Activated CD4-positive, alpha-beta T cell treated with anti-CD3 and anti-CD28 coated beads for 4 hours (primary cell): Measurements from ENCODE around the gene ACTR8.

ENCODE experiments used
- DNase-seq, 2 donors: peaks; one replicate each; pipeline ENCODE4 v3.0.0-alpha.2; 2020

ACTR8 gene

DNA sequence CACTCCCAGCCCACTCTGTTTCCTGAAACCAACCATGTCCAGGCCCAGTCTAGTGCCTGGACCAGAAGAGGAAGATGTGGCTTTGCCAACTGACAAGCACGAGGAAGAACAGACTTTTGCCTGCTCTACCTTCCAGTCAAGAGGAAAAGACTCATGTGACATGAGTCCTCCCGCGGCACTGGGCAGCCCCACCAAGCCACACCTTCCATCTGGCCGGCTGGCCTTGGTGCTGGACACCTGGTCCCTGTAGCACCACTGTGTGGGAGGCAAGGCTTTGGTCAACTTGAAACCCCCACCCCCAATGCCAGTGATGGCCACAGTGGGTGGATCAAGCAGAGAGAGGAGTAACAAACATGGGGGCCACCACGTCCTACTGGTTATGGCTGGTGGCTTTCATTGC, 48.3 kb downstream of the ACTR8 start:
- DNase-seq, result no peak

DNA sequence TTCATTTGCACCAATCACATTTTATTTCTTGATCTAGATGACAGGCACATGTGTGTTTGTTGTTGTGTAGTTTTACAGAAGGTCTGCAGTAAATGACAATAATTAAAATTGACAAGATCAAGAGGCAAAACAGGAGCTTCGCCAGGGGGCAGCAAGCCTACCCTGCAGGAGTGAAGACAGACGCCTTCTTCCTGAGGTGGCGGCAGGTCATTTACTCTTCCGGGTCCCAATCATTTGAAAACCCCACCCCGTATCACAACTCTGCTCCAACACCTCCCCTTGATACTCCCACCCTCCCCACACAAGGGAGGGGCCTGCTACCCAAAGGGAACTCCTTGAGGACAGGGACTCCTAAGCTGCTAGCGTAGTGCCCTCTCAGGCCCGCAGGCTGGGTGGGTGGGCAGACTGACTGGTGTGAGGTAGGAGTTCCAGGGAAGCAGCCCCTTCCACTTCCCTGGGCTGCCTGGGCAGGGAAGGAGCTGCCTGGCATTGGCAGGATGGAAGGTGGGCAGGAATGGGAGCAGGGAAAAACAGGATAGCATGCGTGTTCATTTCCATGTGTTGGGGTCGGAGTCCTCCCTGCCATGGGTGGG, 48.8 kb downstream of the ACTR8 start:
- no peak for DNase-seq

GRCh38 chr3:53830944-53831343, 51.0 kb downstream of the ACTR8 start:
- DNase-seq, result no peak

DNA sequence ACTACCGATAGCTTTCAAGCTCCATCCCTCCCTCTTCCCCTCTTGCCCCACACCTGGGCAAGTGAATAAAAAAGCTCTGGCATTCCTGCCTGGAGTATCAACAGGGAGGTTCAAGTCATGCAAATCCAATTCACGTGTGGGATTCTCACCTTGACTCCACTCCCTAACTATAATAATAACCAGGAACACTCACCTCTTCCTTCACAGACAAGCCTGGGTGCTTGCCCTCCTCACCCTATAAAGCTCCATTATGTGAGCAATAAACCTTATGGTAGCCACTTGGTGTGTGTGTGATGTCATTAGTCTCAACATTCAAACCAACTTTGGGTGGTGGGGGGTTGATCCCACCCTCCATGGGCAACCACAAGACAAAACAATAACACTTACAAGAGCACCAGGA, 52.3 kb downstream of the ACTR8 start:
- no peak for DNase-seq

- DNase-seq, result no peak
These were observed 53.4 kb downstream of the ACTR8 start for GRCh38 chr3:53828581-53828980.

- no peak for DNase-seq
These were observed 55.9 kb downstream of the ACTR8 start for GRCh38 chr3:53826048-53826447.

DNA sequence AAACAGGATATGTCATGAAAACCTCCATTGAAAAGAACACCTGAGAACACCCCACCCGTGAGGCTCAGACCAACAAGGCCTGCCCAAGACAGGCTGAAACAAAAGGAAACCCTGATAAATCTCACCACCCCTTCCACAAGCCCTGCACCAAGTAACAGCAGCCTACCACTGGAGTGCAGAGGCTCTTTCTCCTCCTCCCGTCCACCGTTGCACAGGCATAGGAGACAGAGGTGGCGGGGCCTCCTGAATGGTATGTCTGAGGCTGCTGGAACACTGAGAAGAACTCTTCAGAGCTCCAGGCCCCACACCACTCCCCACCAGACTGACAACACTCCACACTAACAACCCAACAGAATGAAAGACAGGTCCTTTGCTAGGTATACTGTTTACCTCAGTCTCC, 57.2 kb downstream of the ACTR8 start:
- no peak for DNase-seq

DNA sequence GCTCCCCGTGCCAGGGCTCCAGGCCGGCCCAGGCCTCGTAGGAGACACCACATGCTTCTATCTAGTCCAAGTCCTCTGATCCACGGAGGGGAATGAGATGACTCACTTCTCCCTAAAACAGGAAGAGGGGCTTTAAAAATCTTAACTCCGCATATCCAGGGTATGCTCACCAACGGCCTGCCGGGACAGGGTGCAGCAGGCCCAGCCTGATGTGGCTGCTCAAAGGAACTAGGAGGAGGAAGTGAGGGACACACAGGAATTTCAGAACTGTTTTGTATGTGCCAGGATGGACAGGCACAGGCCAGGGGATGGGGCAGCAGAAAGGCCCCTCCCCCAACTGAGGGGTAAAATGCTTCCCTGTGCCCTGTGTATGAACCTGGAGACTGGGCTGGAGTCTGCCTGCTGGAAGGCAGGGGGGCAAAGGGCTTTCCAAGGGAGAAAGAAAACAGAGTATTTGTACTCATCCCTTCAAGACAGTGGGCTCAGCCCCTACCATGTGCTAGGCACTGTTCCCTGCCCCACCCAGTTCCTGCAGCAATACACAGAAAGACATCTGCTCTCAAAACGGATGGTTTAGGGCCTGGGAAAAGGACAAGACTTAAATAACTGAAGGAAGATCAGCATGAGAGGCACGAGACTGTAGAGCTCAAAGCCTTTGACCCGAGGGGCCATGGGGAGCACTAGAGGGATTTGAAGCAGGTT, 57.8 kb downstream of the ACTR8 start:
- DNase-seq, result no peak

GRCh38 chr3:53823026-53823955, 58.7 kb downstream of the ACTR8 start:
- DNase-seq, result no peak

DNA sequence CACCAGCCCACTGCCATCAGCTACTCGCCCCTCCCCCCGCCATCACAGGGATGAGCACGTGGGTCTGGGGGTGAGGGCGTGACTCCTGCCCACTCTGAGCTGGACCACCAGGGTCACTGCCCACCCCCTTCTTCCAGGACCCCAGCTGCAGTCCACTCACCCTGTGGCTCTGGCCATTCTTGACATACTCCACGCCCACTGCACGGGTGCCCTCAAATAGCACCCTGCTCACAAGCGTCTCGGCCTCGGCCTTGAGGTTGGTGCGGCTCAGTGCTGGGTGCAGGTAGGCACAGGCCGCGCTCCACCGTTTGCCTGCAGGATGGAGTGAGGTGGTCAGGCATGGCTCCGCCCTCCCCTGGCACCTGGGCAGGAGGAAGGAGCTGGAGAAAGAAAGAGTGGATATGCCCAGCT, 59.6 kb downstream of the ACTR8 start:
- no peak for DNase-seq

DNA sequence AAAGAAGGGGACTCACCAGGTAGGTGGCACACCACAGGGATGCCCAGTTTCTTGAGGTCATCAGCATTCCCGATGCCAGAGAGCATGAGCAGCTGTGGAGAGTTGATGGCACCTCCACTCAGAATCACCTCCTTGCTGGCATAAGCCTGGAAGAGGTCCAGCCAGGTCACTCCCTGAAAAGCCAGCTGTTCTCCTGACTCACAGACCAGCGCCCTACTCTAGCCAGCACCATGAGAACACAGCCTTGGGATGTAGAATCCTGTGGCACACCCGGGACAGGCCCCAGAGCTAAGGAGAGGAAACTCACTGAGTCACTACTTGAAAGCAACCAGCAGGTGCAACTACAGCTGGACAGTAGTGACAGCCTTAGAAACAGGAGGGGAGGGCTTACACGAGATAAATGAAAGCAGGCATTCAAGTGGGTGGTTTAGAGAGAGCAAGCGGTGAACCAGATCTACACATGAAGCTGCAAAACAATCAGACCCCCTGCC, 60.3 kb downstream of the ACTR8 start:
- DNase-seq, result no peak

DNA sequence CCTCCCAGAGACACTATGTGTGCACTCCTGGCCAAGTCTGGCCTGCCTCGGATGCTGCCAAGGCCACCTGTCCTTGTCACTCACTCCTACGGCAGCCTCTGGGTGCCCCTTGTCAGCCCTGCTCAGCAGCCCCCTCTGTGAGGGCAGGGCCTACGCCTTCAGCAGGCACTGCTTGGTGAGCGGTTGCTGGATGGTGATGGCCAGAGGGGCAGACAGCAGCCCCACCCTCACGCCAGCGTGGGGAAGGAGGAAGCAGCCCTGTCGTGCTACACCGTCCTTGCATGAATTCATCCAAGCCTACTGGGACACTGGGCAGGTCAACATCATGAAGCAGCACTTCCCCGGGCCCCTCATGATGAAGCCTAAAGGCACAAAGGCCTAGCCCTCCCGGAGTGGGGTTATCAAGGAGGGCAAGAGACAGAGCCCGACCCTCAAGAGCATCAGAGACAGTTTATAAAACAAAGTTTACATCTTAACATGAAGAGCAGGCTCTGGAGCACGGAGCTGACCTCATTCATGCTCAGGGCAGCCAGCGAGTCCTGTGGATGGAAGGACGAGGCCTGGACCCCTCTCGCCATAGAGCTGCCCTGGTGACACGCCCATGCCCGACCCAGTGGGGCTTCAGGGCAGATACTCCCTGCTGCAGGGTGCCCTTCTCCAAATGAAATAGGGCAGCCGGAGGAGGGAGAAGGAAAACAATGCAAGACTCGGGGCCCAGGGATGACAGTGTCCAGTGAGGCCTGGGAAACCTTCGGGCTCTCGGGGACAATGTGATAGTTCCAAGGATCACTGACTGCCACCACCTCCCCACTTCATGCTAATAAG, 61.0 kb downstream of the ACTR8 start:
- no peak for DNase-seq

- no peak for DNase-seq
These were observed 61.9 kb downstream of the ACTR8 start for GRCh38 chr3:53820084-53820483.

DNA sequence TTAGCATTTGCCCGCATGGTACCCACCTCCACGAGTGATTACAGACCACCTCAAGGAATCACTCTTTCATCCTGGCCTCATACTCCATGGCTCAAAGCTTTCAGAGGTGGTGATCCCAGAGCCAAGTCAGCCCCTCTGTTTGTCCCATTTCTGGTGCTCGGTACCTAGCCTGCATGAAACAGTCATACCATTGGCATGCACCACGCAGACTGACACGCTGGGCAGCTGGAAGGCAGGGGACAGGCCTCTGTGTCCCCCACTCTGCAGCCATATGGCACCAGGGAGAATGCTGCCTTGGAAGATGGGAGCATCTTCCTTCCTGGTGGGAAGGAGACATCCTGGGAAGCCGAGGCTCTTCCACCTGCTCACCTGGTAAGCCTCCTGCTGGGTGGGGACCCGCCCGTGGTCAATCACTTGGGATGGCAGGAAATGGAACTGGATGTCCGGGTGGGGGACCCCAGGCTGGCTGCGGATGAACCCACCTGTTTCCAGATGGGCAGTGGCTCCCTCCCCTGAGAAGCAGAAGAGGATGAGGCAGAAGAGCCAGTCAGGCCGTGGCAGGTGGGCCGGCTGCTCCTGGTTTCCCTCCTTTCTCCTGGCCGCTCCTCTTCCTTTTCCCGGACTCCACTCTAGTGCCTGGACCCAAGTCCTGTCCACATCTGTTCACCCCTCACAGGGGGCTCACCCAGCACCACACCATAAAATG, 62.6 kb downstream of the ACTR8 start:
- no peak for DNase-seq

DNA sequence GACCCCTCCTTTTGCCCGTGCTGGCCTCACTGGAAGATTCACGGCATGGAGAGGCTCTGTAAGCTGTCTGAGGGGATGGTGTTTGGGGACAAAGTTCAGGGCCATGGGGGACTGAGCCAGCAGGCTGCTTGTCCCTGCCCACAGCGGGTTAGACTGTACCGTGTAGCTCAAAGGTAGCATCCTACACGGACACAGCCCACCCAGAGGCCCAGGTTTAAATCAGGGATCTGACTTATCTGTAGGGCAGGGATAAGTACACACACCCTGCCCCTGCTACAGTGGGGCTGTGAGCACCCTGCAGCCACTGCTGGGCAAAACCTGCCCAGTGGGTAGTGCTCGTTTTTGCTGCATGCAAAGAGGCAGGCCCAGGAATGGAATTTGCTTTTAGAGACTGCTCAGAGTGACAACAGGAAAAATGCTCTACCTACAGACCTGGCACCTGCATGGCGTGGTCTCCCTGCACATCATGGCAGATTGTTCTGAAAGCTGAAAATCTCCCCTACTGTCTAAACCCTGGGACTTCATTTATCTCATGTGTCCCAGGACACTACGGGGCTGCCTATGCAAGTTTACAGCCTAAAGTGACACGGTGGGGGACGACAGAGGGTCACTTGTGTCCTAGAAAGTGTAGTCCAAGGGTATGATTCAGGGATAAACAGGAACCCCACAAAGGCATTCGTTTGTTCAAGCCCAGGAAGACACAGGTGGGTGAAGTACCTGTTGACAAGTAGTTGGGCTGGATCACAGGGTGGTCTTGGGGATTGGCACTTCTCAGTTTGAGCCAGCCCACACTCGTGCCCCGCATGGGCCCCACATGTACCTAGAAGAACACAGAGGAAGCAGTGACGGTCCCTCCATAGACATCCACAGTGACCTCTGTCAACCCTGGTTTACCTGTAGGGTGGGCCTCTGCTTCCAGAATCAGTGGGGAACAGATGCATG, 63.5 kb downstream of the ACTR8 start:
- no peak for DNase-seq

- no peak for DNase-seq
These were observed 64.1 kb downstream of the ACTR8 start for GRCh38 chr3:53817809-53818208.

DNA sequence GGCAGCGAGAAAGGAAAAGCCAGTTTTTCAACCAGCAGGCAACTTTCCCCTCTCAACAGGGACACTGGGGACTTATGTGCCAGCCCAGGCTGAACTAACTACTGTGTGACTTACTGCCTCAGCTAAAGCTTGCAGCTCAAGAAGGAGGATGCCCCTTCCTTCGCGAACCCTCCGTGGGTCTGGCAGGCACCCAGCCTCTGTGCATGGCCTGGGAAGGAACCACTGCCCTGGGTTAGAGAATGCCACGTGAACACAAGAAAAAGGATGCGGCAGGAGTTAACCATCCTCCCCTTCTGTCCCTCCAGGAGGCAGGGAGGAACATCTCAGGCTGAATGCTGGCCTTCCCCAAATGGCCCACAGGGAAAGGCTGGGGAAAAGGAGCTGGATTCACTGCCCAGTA, 64.7 kb downstream of the ACTR8 start:
- no peak for DNase-seq
